Astrocyte (in vitro differentiated cells and primary cell): ENCODE results near the gene RBSN. TPM values are rescaled to one million over a fixed set of nuclear protein-coding genes. Genes with fewer than 3 reads are reported as not detected.

Experiments used
- DNase-seq: peaks from one replicate; pipeline ENCODE4 v3.0.0-alpha.2; 2010; ENCODE audit warnings: low read depth
- FAIRE-seq: peaks from 2 replicates; lab custom pipeline; 2011; peaks lifted over from hg19 to GRCh38; lab: Jason Lieb, UNC
- H2AFZ ChIP-seq: 2 replicates; pipeline ENCODE4 v1.6.0; 2012; ENCODE audit warnings: low read depth, low read length, inconsistent platforms
- H3K27ac ChIP-seq: 2 replicates; pipeline ENCODE4 v1.5.1; 2011; ENCODE audit warnings: low read depth, low read length, inconsistent platforms
- H3K27me3 ChIP-seq: 2 replicates; pipeline ENCODE4 v1.6.0; 2011; ENCODE audit warnings: low read length, inconsistent platforms; ENCODE audit not compliant: insufficient read depth
- H3K36me3 ChIP-seq: 2 replicates; pipeline ENCODE4 v1.5.1; 2011; ENCODE audit warnings: low read length, inconsistent platforms; ENCODE audit not compliant: insufficient read depth
- H3K4me1 ChIP-seq: 2 replicates; pipeline ENCODE4 v1.5.1; 2011; ENCODE audit warnings: low read length, inconsistent platforms; ENCODE audit not compliant: insufficient read depth
- H3K4me2 ChIP-seq: 2 replicates; pipeline ENCODE4 v1.6.0; 2012; ENCODE audit warnings: low read length, inconsistent platforms
- H3K4me3 ChIP-seq: 2 replicates; pipeline ENCODE4 v1.5.1; 2011; ENCODE audit warnings: low read depth, mild to moderate bottlenecking, low read length, inconsistent platforms; ENCODE audit not compliant: insufficient read depth
- H3K79me2 ChIP-seq: 2 replicates; pipeline ENCODE4 v1.6.0; 2012; ENCODE audit warnings: mild to moderate bottlenecking, low read length, inconsistent platforms; ENCODE audit not compliant: insufficient read depth
- H3K9ac ChIP-seq: 2 replicates; pipeline ENCODE4 v1.6.0; 2012; ENCODE audit warnings: mild to moderate bottlenecking, low read length, inconsistent platforms
- H3K9me3 ChIP-seq: 2 replicates; pipeline ENCODE4 v1.5.1; 2012; ENCODE audit warnings: low read depth, mild to moderate bottlenecking, low read length, inconsistent platforms; ENCODE audit not compliant: insufficient read depth
- H4K20me1 ChIP-seq: 2 replicates; pipeline ENCODE4 v1.6.0; 2012; ENCODE audit warnings: low read length, inconsistent platforms; ENCODE audit not compliant: insufficient read depth
- H3K27ac Mint-ChIP-seq: one replicate; pipeline ENCODE4 v1.8.0; 2021; ENCODE audit warnings: mild to moderate bottlenecking, mixed read lengths; ENCODE audit not compliant: unreplicated experiment
- H3K27me3 Mint-ChIP-seq: one replicate; pipeline ENCODE4 v1.8.0; 2021; ENCODE audit warnings: low read depth, mixed read lengths; ENCODE audit not compliant: unreplicated experiment
- H3K36me3 Mint-ChIP-seq: one replicate; pipeline ENCODE4 v1.8.0; 2021; ENCODE audit warnings: low read depth, mixed read lengths; ENCODE audit not compliant: unreplicated experiment
- H3K4me1 Mint-ChIP-seq: one replicate; pipeline ENCODE4 v1.8.0; 2021; ENCODE audit warnings: low read depth, mixed read lengths; ENCODE audit not compliant: unreplicated experiment
- H3K4me3 Mint-ChIP-seq: one replicate; pipeline ENCODE4 v1.8.0; 2021; ENCODE audit warnings: mild to moderate bottlenecking, moderate library complexity, mixed read lengths; ENCODE audit not compliant: unreplicated experiment
- H3K9me3 Mint-ChIP-seq: one replicate; pipeline ENCODE4 v1.8.0; 2021; ENCODE audit warnings: mild to moderate bottlenecking, mixed read lengths; ENCODE audit not compliant: unreplicated experiment
- CTCF ChIP-seq: IDR thresholded peaks from 2 replicates; pipeline ENCODE4 v1.5.1; 2011; ENCODE audit warnings: low read depth, mild to moderate bottlenecking, inconsistent platforms, low read length, moderate library complexity; ENCODE audit not compliant: insufficient read depth
- EZH2 ChIP-seq: IDR thresholded peaks from 2 replicates; pipeline ENCODE4 v1.6.1; 2012; ENCODE audit warnings: mild to moderate bottlenecking, low read length, inconsistent platforms; ENCODE audit not compliant: insufficient read depth
- total RNA-seq: library from RNA; stranded (reverse); gene quantifications from 2 replicates; pipeline ENCODE4 v1.2.1, GENCODE V29; 2021

The RBSN gene
- total RNA-seq, 1 donor from 2014 or later: 20.3 TPM

GRCh38 chr3:15033103-15033502, 65.8 kb downstream of the RBSN start:
- Histone ChIP-seq H3K4me1 (no peaks in the 10 kb centered on the region), H3K9ac (no peak overlapping the region), H3K36me3 (peaks cover 41% of the 10 kb centered on the region), H2AFZ (no peak overlapping the region), H3K79me2 (no peaks in the 10 kb centered on the region), H3K27ac (no peak overlapping the region), H3K27me3 (no peaks in the 10 kb centered on the region), H3K4me2 (no peak overlapping the region), H3K4me3 (no peak overlapping the region), H4K20me1 (no peaks in the 10 kb centered on the region), H3K9me3 (no peaks in the 10 kb centered on the region)
- Mint-ChIP-seq H3K4me3 (no peak overlapping the region), H3K27me3 (no peaks in the 10 kb centered on the region), H3K27ac (no peak overlapping the region), H3K9me3 (no peaks in the 10 kb centered on the region), H3K36me3 (peaks cover 18% of the 10 kb centered on the region), H3K4me1 (no peaks in the 10 kb centered on the region)
- FAIRE-seq (no peak), DNase-seq (no peak)
- TF ChIP-seq EZH2 (no peak), CTCF (no peak)

GRCh38 chr3:15032650-15033049, 66.3 kb downstream of the RBSN start:
- H3K27me3 ChIP-seq: no peaks in the 10 kb centered on the region
- TF ChIP-seq EZH2 (no peak), CTCF (no peak)
- FAIRE-seq (no peak), DNase-seq (no peak)
- H3K9me3 ChIP-seq: no peaks in the 10 kb centered on the region
- H3K4me2 ChIP-seq: no peak overlapping the region
- H3K36me3 ChIP-seq: peaks cover 37% of the 10 kb centered on the region
- Mint-ChIP-seq H3K4me1 (no peaks in the 10 kb centered on the region), H3K4me3 (no peak overlapping the region), H3K27ac (no peak overlapping the region), H3K27me3 (no peaks in the 10 kb centered on the region), H3K9me3 (no peaks in the 10 kb centered on the region), H3K36me3 (peaks cover 18% of the 10 kb centered on the region)
- no peak overlapping the region for H3K9ac ChIP-seq
- H4K20me1 ChIP-seq: no peaks in the 10 kb centered on the region
- H2AFZ ChIP-seq: no peak overlapping the region
- H3K79me2 ChIP-seq: no peaks in the 10 kb centered on the region
- no peak overlapping the region for H3K27ac ChIP-seq
- no peak overlapping the region for H3K4me3 ChIP-seq
- no peaks in the 10 kb centered on the region for H3K4me1 ChIP-seq

GRCh38 chr3:15029625-15030024, 69.3 kb downstream of the RBSN start:
- no peak overlapping the region for H3K4me3 ChIP-seq
- H3K36me3 ChIP-seq: peaks cover 34% of the 10 kb centered on the region
- Mint-ChIP-seq H3K4me3 (peak overlapping the region; percentile 61), H3K27ac (no peak overlapping the region), H3K27me3 (no peaks in the 10 kb centered on the region), H3K36me3 (peaks cover 29% of the 10 kb centered on the region), H3K4me1 (peaks cover 6% of the 10 kb centered on the region), H3K9me3 (no peaks in the 10 kb centered on the region)
- no peak overlapping the region for H2AFZ ChIP-seq
- H3K9me3 ChIP-seq: no peaks in the 10 kb centered on the region
- TF ChIP-seq EZH2 (no peak), CTCF (no peak)
- no peak overlapping the region for H3K27ac ChIP-seq
- FAIRE-seq (no peak), DNase-seq (no peak)
- no peaks in the 10 kb centered on the region for H3K79me2 ChIP-seq
- no peaks in the 10 kb centered on the region for H4K20me1 ChIP-seq
- H3K4me1 ChIP-seq: no peaks in the 10 kb centered on the region
- no peak overlapping the region for H3K4me2 ChIP-seq
- H3K9ac ChIP-seq: no peak overlapping the region
- no peaks in the 10 kb centered on the region for H3K27me3 ChIP-seq
